Liver (tissue), 9 donors: ENCODE results near the gene AHRR. TPM values are rescaled to one million over a fixed set of nuclear protein-coding genes. Genes with fewer than 3 reads are reported as not detected.

Experiments
- DNase-seq: peaks from one replicate; pipeline ENCODE4 v3.0.0-alpha.2; 2017; ENCODE audit warnings: low spot score
- H3K27ac ChIP-seq, 2 donors: one replicate each; pipeline ENCODE4 v1.7.0; 2013; ENCODE audit warnings: inconsistent platforms in 2 of 2, low read length in 2 of 2, control low read depth in 1 of 2, low read depth in 1 of 2, mild to moderate bottlenecking in 1 of 2
- H3K27me3 ChIP-seq, 4 donors: one replicate each; pipeline versions ENCODE4 v1.6.1 to v1.7.0; 2013; ENCODE audit warnings: low read length in 3 of 4, inconsistent platforms in 1 of 4, mild to moderate bottlenecking in 1 of 4, moderate library complexity in 1 of 4; ENCODE audit not compliant: control insufficient read depth in 4 of 4, insufficient read depth in 4 of 4
- H3K36me3 ChIP-seq, 4 donors: one replicate each; pipeline versions ENCODE4 v1.6.1 to v1.7.0; 2013; ENCODE audit warnings: low read length in 3 of 4, mild to moderate bottlenecking in 3 of 4, low read depth in 1 of 4, moderate library complexity in 1 of 4; ENCODE audit not compliant: control insufficient read depth in 4 of 4, insufficient read depth in 3 of 4
- H3K4me1 ChIP-seq, 4 donors: one replicate each; pipeline versions ENCODE4 v1.6.1 to v1.7.0; 2013; ENCODE audit warnings: low read length in 3 of 4, mild to moderate bottlenecking in 3 of 4, moderate library complexity in 1 of 4; ENCODE audit not compliant: control insufficient read depth in 4 of 4, insufficient read depth in 4 of 4
- H3K4me3 ChIP-seq, 3 donors: one replicate each; pipeline versions ENCODE4 v1.6.1 to v1.7.0; 2013; ENCODE audit warnings: low read length in 3 of 3, control low read depth in 1 of 3, low read depth in 1 of 3, mild to moderate bottlenecking in 1 of 3
- H3K9ac ChIP-seq, 2 donors: one replicate each; pipeline ENCODE4 v1.7.0; 2013; ENCODE audit warnings: low read length in 2 of 2, mild to moderate bottlenecking in 2 of 2, moderate library complexity in 2 of 2, control low read depth in 1 of 2, low read depth in 1 of 2
- H3K9me3 ChIP-seq, 4 donors: one replicate each; pipeline versions ENCODE4 v1.6.1 to v1.7.0; 2013; ENCODE audit warnings: low read length in 3 of 4; ENCODE audit not compliant: control insufficient read depth in 4 of 4
- GABPA ChIP-seq, 2 donors: IDR thresholded peaks in 1 of 2; conservative IDR thresholded peaks in 1 of 2; 2 replicates each; pipeline ENCODE4 v1.6.1; 2016; ENCODE audit warnings: antibody characterized with exemption in 2 of 2, mild to moderate bottlenecking in 1 of 2, moderate library complexity in 1 of 2
- HNF4G ChIP-seq: IDR thresholded peaks from 2 replicates; pipeline ENCODE4 v1.6.1; 2016; ENCODE audit warnings: antibody characterized with exemption
- JUND ChIP-seq, 2 donors: IDR thresholded peaks; 2 replicates each; pipeline ENCODE4 v1.6.1; 2016; ENCODE audit warnings: antibody characterized with exemption in 2 of 2
- NR2F2 ChIP-seq: IDR thresholded peaks from 2 replicates; pipeline ENCODE4 v1.6.1; 2016; ENCODE audit warnings: antibody characterized with exemption
- RXRA ChIP-seq, 2 donors: IDR thresholded peaks; 2 replicates each; pipeline ENCODE4 v1.6.1; 2017 to 2018; ENCODE audit warnings: antibody characterized with exemption in 2 of 2, mild to moderate bottlenecking in 1 of 2
- SP1 ChIP-seq: IDR thresholded peaks from 2 replicates; pipeline ENCODE4 v1.6.1; 2018; ENCODE audit warnings: antibody characterized with exemption, mild to moderate bottlenecking
- YY1 ChIP-seq: IDR thresholded peaks from 2 replicates; pipeline ENCODE4 v1.6.1; 2016; ENCODE audit warnings: antibody characterized with exemption, mild to moderate bottlenecking
- WGBS: extraction: QIAGEN DNeasy Blood & Tissue Kit; methylation state at CpG from one replicate; pipeline ENCODE4 v1.1.7; 2013; 5-methylcytosine and 5-hydroxymethylcytosine counted together
- polyA plus RNA-seq, 2 donors: library from polyadenylated mRNA; stranded (reverse) in 1 of 2; unstranded in 1 of 2; fragments of 200-250 nt in 1 of 2; fragments of >200 nt in 1 of 2; fragmentation: Nextera tagmentation in 1 of 2; extraction: Ambion mirVana in 1 of 2; gene quantifications; one replicate each; pipeline versions ENCODE4 v1.2.1 to v1.2.3, GENCODE V29; 2013 to 2015
- total RNA-seq, 2 donors: library from RNA; depleted of rRNA; stranded (reverse); fragments of >200 nt; gene quantifications; one replicate each; pipeline ENCODE4 v1.2.3, GENCODE V29; 2014
- TF ChIP-seq, protein P1 (sequence below): IDR thresholded peaks from 2 replicates; pipeline ENCODE4 v1.6.1; 2016; ENCODE audit warnings: antibody characterized with exemption
- TF ChIP-seq, protein P2 (sequence below): fragments of 150-350 bp; IDR thresholded peaks from 2 replicates; pipeline ENCODE4 v1.5.1; 2017; ENCODE audit warnings: improper control_type of control experiment, low read depth, low read length; ENCODE audit not compliant: missing input control
- TF ChIP-seq, protein P3 (sequence below): IDR thresholded peaks from 2 replicates; pipeline ENCODE4 v1.6.1; 2016; ENCODE audit warnings: antibody characterized with exemption, mild to moderate bottlenecking
- TF ChIP-seq, protein P4 (sequence below): IDR thresholded peaks from 2 replicates; pipeline ENCODE4 v1.6.1; 2016; ENCODE audit warnings: antibody characterized with exemption
- donor health status: healthy.
- donor health status: healthy.
- donor health status: healthy.
- donor health status: healthy.
- donor health status: healthy.

The AHRR gene
- total and polyA plus RNA-seq, 4 donors = 0.15 to 0.47 (median 0.24) TPM

DNA sequence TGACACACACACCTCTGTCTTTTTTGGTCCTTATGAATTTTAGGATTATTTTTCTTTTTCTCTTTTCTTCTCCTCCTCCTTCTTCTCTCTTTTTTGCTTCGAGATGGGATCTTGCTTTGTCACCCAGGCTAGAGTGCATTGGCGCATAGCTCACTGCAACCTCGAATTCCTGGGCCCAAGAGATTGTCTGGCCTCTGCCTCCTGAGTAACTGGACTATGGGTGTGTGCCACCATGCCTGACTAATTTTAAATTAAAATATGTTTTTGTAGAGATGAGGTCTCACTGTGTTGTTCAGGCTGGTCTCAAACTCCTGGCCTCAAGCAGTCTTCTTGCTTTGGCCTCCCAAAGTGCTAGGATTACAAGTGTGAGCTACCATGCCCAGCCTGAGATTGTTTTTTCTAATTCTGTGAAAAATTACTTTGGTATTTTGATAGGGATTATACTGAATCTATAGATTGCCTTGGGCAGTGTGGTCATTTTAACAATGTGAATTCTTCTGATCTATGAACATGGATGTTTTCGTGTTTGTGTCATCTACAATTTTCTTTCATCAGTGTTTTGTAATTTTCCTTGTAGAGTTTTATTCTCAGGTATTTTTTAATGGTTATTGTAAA, 7.7 kb downstream of the AHRR start:
- Histone ChIP-seq H3K36me3 (no peaks in the 10 kb centered on the region), H3K4me1 (no peaks in the 10 kb centered on the region), H3K9me3 (no peaks in the 10 kb centered on the region), H3K9ac (no peak overlapping the region), H3K4me3 (no peak overlapping the region), H3K27ac (no peak overlapping the region), H3K27me3 (peaks cover 0 to 3% (median 0%) of the 10 kb centered on the region in 4 donors)
- no peak for DNase-seq
- WGBS = 84% methylated on average over 4 of the region's 4 CpGs
- TF ChIP-seq, protein P1, sequence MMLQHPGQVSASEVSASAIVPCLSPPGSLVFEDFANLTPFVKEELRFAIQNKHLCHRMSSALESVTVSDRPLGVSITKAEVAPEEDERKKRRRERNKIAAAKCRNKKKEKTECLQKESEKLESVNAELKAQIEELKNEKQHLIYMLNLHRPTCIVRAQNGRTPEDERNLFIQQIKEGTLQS = no peak

DNA sequence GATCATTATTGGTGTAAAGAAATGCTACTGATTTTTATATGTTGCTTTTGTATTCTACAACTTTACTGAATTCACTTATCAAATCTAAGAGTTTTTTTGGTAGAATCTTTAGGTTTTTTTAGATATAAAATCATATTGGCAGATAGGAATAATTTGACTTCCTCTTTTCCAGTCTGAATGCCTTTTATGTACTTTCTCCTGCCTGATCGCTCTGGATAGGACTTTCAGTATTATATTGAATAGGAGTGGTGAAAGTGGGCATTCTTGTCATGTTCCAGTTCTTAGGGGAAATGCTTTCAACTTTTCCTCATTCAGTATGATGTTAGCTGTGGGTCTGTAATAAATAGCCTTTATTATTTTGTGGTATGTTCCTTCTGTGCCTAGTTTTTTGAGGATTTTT, 8.3 kb downstream of the AHRR start:
- 83% methylated on average over 1 of the region's 1 CpG for WGBS
- Histone ChIP-seq H3K36me3 (no peaks in the 10 kb centered on the region), H3K4me1 (no peaks in the 10 kb centered on the region), H3K4me3 (no peak overlapping the region), H3K27ac (no peak overlapping the region), H3K27me3 (peaks cover 0 to 3% (median 0%) of the 10 kb centered on the region in 4 donors), H3K9ac (no peak overlapping the region), H3K9me3 (no peaks in the 10 kb centered on the region)
- DNase-seq = no peak
- TF ChIP-seq, protein P2, sequence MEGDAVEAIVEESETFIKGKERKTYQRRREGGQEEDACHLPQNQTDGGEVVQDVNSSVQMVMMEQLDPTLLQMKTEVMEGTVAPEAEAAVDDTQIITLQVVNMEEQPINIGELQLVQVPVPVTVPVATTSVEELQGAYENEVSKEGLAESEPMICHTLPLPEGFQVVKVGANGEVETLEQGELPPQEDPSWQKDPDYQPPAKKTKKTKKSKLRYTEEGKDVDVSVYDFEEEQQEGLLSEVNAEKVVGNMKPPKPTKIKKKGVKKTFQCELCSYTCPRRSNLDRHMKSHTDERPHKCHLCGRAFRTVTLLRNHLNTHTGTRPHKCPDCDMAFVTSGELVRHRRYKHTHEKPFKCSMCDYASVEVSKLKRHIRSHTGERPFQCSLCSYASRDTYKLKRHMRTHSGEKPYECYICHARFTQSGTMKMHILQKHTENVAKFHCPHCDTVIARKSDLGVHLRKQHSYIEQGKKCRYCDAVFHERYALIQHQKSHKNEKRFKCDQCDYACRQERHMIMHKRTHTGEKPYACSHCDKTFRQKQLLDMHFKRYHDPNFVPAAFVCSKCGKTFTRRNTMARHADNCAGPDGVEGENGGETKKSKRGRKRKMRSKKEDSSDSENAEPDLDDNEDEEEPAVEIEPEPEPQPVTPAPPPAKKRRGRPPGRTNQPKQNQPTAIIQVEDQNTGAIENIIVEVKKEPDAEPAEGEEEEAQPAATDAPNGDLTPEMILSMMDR = no peak
- TF ChIP-seq JUND (IDR thresholded peaks at IDR 0.05) = no peak

DNA sequence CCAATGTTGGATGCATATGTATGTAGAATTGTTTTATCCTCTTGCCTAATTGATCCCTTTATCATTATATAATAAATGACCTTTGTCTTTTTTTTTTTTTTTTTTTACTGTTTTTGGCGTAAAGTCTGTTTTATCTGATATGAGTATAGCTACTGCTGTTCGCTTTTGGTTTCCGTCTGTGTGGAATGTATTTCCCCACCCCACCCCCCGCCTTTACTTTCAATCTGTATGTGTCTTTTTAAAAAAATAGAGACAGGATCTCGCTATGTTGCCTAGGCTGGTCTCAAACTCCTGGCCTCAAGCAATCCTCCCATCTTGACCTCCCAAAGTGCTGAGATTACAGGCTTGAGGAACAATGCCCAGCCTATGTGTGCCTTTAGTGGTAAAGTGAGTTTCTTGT, 11.3 kb downstream of the AHRR start:
- no peak for TF ChIP-seq SP1
- no peak for TF ChIP-seq YY1
- TF ChIP-seq, protein P1 = no peak
- H3K36me3 ChIP-seq = no peaks in the 10 kb centered on the region
- H3K4me1 ChIP-seq = no peaks in the 10 kb centered on the region
- H3K9ac ChIP-seq = no peak overlapping the region
- H3K27me3 ChIP-seq = no peaks in the 10 kb centered on the region
- DNase-seq = no peak
- no peak overlapping the region for H3K4me3 ChIP-seq
- H3K27ac ChIP-seq = no peak overlapping the region
- H3K9me3 ChIP-seq = no peaks in the 10 kb centered on the region
- 78% methylated on average over 5 of the region's 5 CpGs for WGBS

DNA sequence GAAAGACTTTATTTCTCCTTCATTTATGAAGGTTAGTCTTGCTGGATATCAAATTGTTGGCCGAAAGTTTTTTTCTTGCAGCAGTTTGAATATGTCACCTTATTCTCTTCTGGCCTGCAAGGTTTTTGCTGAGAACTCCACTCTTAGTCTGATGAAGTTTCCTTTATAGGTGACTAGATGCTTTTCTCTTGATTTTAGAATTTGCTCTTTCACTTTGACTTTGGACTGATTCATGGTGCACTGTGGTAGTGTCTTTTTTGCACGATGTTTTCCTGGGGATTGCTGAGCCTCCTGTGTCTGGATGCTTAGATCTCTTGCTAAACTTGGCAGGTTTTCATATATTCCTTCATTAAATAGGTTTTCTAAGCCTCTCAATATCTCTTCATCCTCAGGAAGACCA, 12.4 kb downstream of the AHRR start:
- Histone ChIP-seq H3K9ac (no peak overlapping the region), H3K4me1 (no peaks in the 10 kb centered on the region), H3K4me3 (no peak overlapping the region), H3K36me3 (no peaks in the 10 kb centered on the region), H3K27ac (no peak overlapping the region), H3K9me3 (no peaks in the 10 kb centered on the region), H3K27me3 (no peaks in the 10 kb centered on the region)
- 83% methylated on average over 2 of the region's 2 CpGs for WGBS
- DNase-seq = no peak
- no peak for TF ChIP-seq RXRA (IDR thresholded peaks at IDR 0.05)
- TF ChIP-seq, protein P3, sequence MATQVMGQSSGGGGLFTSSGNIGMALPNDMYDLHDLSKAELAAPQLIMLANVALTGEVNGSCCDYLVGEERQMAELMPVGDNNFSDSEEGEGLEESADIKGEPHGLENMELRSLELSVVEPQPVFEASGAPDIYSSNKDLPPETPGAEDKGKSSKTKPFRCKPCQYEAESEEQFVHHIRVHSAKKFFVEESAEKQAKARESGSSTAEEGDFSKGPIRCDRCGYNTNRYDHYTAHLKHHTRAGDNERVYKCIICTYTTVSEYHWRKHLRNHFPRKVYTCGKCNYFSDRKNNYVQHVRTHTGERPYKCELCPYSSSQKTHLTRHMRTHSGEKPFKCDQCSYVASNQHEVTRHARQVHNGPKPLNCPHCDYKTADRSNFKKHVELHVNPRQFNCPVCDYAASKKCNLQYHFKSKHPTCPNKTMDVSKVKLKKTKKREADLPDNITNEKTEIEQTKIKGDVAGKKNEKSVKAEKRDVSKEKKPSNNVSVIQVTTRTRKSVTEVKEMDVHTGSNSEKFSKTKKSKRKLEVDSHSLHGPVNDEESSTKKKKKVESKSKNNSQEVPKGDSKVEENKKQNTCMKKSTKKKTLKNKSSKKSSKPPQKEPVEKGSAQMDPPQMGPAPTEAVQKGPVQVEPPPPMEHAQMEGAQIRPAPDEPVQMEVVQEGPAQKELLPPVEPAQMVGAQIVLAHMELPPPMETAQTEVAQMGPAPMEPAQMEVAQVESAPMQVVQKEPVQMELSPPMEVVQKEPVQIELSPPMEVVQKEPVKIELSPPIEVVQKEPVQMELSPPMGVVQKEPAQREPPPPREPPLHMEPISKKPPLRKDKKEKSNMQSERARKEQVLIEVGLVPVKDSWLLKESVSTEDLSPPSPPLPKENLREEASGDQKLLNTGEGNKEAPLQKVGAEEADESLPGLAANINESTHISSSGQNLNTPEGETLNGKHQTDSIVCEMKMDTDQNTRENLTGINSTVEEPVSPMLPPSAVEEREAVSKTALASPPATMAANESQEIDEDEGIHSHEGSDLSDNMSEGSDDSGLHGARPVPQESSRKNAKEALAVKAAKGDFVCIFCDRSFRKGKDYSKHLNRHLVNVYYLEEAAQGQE = no peak
- TF ChIP-seq GABPA (IDR thresholded peaks at IDR 0.05 in 1 of 2, conservative IDR thresholded peaks at IDR 0.05 in 1 of 2) = no peak
- TF ChIP-seq, protein P4, sequence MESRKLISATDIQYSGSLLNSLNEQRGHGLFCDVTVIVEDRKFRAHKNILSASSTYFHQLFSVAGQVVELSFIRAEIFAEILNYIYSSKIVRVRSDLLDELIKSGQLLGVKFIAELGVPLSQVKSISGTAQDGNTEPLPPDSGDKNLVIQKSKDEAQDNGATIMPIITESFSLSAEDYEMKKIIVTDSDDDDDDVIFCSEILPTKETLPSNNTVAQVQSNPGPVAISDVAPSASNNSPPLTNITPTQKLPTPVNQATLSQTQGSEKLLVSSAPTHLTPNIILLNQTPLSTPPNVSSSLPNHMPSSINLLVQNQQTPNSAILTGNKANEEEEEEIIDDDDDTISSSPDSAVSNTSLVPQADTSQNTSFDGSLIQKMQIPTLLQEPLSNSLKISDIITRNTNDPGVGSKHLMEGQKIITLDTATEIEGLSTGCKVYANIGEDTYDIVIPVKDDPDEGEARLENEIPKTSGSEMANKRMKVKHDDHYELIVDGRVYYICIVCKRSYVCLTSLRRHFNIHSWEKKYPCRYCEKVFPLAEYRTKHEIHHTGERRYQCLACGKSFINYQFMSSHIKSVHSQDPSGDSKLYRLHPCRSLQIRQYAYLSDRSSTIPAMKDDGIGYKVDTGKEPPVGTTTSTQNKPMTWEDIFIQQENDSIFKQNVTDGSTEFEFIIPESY = no peak
- TF ChIP-seq SP1 = no peak
- no peak for TF ChIP-seq HNF4G
- no peak for TF ChIP-seq JUND (IDR thresholded peaks at IDR 0.05)
- TF ChIP-seq, protein P2 = no peak
- no peak for TF ChIP-seq NR2F2
